Measurements from ENCODE around the gene AICDA.

Gene AICDA

DNA sequence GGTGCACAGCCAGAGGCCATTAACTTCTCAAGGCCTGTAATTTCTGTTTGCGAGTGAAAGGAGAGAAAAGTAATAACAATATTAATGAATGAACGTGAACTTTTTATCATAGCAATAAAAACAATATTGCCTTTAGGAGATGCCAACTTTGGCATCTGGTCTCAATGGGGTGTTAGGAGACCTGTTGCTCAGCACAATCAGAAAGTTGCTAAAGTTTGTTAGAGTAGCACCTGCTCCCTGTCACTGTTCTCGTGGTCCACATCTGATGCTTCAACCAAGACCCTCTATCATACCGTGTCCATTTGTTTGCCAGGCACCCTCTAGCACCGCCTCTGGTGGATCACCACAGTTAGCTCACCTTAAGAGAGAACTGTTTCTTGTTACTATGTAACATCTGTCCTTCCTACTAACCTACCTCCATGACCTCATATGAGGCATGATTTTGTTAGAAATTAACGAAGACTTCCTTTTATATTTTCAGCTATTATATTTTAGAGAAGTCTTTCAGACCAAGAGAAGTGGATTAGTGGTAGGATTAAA lies 59.5 kb downstream of the AICDA start:
- no peak for DNase-seq (ENCODE audit: low read depth, low spot score)
- TF ChIP-seq, protein P1, sequence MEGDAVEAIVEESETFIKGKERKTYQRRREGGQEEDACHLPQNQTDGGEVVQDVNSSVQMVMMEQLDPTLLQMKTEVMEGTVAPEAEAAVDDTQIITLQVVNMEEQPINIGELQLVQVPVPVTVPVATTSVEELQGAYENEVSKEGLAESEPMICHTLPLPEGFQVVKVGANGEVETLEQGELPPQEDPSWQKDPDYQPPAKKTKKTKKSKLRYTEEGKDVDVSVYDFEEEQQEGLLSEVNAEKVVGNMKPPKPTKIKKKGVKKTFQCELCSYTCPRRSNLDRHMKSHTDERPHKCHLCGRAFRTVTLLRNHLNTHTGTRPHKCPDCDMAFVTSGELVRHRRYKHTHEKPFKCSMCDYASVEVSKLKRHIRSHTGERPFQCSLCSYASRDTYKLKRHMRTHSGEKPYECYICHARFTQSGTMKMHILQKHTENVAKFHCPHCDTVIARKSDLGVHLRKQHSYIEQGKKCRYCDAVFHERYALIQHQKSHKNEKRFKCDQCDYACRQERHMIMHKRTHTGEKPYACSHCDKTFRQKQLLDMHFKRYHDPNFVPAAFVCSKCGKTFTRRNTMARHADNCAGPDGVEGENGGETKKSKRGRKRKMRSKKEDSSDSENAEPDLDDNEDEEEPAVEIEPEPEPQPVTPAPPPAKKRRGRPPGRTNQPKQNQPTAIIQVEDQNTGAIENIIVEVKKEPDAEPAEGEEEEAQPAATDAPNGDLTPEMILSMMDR (IDR thresholded peaks at IDR 0.05; ENCODE audit: insufficient read depth, low read length, missing control alignments), result no peak
- ChIA-PET CTCF (interaction anchor here (1.8 kb wide), 1 partner anchor 9 kb away, joined by 5 read pairs; no protein-coding TSS in a partner anchor), POLR2A (no interaction called here)
- no peak overlapping the region for H3K4me3 ChIP-seq (ENCODE audit: low read depth, low read length)
